ENCODE results near the gene GRIK1.

Gene GRIK1

GRCh38 chr21:29751473-29752185 is 188.2 kb downstream of the GRIK1 start:
- no peaks in the 10 kb centered on the region for H3K4me1 ChIP-seq (ENCODE audit: control insufficient read depth in 1 of 2, insufficient read depth in 1 of 2, low read depth in 1 of 2, low read length in 1 of 2)
- H3K27ac ChIP-seq: no peak overlapping the region
- no peaks in the 10 kb centered on the region for H3K27me3 ChIP-seq
- no peak for TF ChIP-seq CTCF (IDR thresholded peaks at IDR 0.05)
- no peak overlapping the region for H3K4me3 ChIP-seq (ENCODE audit: low read depth in 1 of 2, low read length in 1 of 2)
- H3K9me3 ChIP-seq: no peaks in the 10 kb centered on the region
- H3K36me3 ChIP-seq: no peaks in the 10 kb centered on the region

GRCh38 chr21:29749957-29750356 is 189.8 kb downstream of the GRIK1 start:
- no peaks in the 10 kb centered on the region for H3K4me1 ChIP-seq (ENCODE audit: control insufficient read depth in 1 of 2, insufficient read depth in 1 of 2, low read depth in 1 of 2, low read length in 1 of 2)
- H3K27me3 ChIP-seq: no peaks in the 10 kb centered on the region
- TF ChIP-seq CTCF (IDR thresholded peaks at IDR 0.05): no peak
- no peaks in the 10 kb centered on the region for H3K36me3 ChIP-seq
- H3K9me3 ChIP-seq: no peaks in the 10 kb centered on the region
- H3K27ac ChIP-seq: no peak overlapping the region
- H3K4me3 ChIP-seq (ENCODE audit: low read depth in 1 of 2, low read length in 1 of 2): no peak overlapping the region

GRCh38 chr21:29749223-29749622 is 190.6 kb downstream of the GRIK1 start:
- no peaks in the 10 kb centered on the region for H3K36me3 ChIP-seq
- H3K27me3 ChIP-seq: no peaks in the 10 kb centered on the region
- no peak overlapping the region for H3K4me3 ChIP-seq (ENCODE audit: low read depth in 1 of 2, low read length in 1 of 2)
- no peaks in the 10 kb centered on the region for H3K9me3 ChIP-seq
- no peak for TF ChIP-seq CTCF (IDR thresholded peaks at IDR 0.05)
- no peak overlapping the region for H3K27ac ChIP-seq
- no peaks in the 10 kb centered on the region for H3K4me1 ChIP-seq (ENCODE audit: control insufficient read depth in 1 of 2, insufficient read depth in 1 of 2, low read depth in 1 of 2, low read length in 1 of 2)

GRCh38 chr21:29748391-29749167 is 191.2 kb downstream of the GRIK1 start:
- H3K36me3 ChIP-seq: no peaks in the 10 kb centered on the region
- H3K4me1 ChIP-seq (ENCODE audit: control insufficient read depth in 1 of 2, insufficient read depth in 1 of 2, low read depth in 1 of 2, low read length in 1 of 2): no peaks in the 10 kb centered on the region
- H3K27ac ChIP-seq: no peak overlapping the region
- no peaks in the 10 kb centered on the region for H3K27me3 ChIP-seq
- no peak overlapping the region for H3K4me3 ChIP-seq (ENCODE audit: low read depth in 1 of 2, low read length in 1 of 2)
- H3K9me3 ChIP-seq: no peaks in the 10 kb centered on the region
- no peak for TF ChIP-seq CTCF (IDR thresholded peaks at IDR 0.05)

- Histone ChIP-seq H3K9me3 (no peaks in the 10 kb centered on the region), H3K4me1 (ENCODE audit: control insufficient read depth in 1 of 2, insufficient read depth in 1 of 2, low read depth in 1 of 2, low read length in 1 of 2) (no peaks in the 10 kb centered on the region), H3K4me3 (ENCODE audit: low read depth in 1 of 2, low read length in 1 of 2) (no peak overlapping the region), H3K27ac (no peak overlapping the region), H3K36me3 (no peaks in the 10 kb centered on the region), H3K27me3 (no peaks in the 10 kb centered on the region)
- TF ChIP-seq CTCF (IDR thresholded peaks at IDR 0.05): no peak
Observed at GRCh38 chr21:29741761-29742160, 198.0 kb downstream of the GRIK1 start.

All from neutrophil (primary cell).